NCI-H1930 (cell line): ENCODE results near the gene FSCB.
"Not testable (repeated sequence)": the region's sequence is repeated elsewhere in the genome, so short reads cannot be mapped to it uniquely, and the experiment has no call there.

Experiments used
- DNase-seq, 2 experiments: peaks; one replicate each; lab custom pipeline; 2025; lab: John Stamatoyannopoulos, UW

FSCB gene, protein sequence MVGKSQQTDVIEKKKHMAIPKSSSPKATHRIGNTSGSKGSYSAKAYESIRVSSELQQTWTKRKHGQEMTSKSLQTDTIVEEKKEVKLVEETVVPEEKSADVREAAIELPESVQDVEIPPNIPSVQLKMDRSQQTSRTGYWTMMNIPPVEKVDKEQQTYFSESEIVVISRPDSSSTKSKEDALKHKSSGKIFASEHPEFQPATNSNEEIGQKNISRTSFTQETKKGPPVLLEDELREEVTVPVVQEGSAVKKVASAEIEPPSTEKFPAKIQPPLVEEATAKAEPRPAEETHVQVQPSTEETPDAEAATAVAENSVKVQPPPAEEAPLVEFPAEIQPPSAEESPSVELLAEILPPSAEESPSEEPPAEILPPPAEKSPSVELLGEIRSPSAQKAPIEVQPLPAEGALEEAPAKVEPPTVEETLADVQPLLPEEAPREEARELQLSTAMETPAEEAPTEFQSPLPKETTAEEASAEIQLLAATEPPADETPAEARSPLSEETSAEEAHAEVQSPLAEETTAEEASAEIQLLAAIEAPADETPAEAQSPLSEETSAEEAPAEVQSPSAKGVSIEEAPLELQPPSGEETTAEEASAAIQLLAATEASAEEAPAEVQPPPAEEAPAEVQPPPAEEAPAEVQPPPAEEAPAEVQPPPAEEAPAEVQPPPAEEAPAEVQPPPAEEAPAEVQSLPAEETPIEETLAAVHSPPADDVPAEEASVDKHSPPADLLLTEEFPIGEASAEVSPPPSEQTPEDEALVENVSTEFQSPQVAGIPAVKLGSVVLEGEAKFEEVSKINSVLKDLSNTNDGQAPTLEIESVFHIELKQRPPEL

DNA sequence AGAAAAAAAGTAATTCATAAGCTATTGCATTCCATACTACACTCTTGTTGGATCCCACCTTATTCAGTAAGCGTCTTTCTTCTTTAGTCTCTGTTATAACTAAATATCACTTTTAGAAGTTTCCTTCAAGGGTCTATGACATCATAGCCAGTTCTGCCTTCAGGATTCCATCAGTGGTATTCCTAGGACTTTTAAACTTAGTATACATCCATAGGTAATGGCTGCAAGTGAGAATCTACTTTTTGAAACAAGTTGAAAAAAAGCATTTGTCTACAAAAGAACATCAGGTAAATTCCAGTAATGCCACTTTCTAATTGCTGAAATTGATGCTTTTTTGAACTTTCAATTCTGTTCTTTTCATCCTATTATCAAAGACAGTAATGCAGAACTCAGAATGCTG, at the start of gene FSCB:
FSCB (minus strand) TSS at position 101 of the 400 bp plus-strand sequence. CDS start 296 bp downstream, outside the sequence.
- no peak for DNase-seq

GRCh38 chr14:44531658-44532057, 24.6 kb upstream of the FSCB start:
- DNase-seq: no peak

DNA sequence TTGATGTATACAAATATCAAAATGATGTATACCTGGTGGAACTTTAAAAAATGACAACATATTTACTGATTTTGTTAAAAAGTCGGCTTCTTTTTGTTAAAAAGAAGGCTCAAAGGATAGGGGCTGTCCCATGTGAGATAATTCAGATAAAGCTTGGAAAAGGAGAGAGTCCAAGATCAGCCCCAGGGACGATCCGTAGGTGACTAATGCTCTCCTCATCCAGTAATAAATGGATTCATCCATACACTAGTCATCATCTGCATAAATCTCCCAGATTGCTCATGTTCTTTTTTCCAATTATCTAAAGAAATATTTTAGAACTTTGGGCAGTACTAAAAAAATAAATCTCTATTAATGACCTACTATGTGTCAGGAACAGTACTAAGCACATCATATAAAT, 23.4 kb upstream of the FSCB start:
- DNase-seq: no peak

GRCh38 chr14:44529026-44529425, 21.9 kb upstream of the FSCB start:
- DNase-seq: no peak

DNA sequence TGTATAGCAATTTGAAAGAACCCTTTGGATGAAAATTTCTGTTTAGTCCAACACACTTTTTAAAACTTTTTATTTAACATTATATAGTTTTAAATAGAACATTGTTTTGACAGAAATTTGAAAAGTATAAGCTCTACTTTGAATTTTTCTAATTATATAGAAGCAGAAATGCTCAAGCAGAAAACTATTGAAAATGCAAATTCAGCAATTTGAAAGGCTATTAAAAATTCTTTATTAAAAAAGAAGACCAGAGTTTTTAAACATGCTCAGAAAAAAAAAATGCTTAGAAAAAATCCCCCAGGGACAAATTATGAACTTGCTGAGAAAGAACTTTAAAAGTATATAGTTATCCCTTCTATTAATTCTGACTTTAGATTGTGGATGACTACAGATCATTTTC, 21.1 kb upstream of the FSCB start:
- DNase-seq: no peak

DNA sequence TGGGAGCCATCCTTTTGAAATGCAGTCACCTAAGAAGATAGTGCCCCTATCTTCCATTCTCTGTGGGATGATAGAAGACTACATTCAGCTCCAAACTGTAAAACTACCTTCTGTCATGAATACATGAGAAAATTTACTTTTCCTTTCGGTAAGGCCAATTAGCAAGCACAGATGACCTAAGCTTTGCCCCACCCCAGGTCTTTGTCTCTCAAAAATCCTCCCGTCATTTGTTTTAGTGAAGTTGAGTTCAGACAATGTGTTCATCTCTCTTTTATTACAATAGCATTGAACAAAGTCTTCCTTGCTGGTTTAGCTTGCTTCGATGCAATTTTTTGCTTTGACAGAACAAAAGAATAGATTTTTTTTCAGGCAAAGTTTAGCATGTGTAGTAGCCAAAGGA, 18.2 kb upstream of the FSCB start:
- DNase-seq: no peak

- DNase-seq: not testable (repeated sequence)
Measured at GRCh38 chr14:44515668-44516067, 8.6 kb upstream of the FSCB start.

- no peak for DNase-seq
Measured at GRCh38 chr14:44508834-44509233, 1.8 kb upstream of the FSCB start.

DNA sequence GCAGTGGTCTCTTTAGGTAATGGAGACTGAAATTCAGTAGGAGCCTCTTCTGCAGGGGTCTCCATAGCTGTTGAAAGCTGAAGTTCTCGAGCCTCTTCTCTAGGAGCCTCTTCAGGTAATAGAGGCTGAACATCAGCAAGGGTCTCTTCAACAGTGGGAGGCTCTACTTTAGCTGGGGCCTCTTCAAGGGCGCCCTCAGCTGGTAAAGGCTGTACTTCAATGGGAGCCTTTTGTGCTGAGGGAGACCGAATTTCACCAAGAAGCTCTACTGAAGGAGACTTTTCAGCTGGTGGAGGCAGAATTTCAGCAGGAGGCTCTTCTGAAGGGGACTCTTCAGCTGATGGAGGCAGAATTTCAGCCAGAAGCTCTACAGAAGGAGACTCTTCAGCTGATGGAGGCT, 1.5 kb downstream of the FSCB start:
- DNase-seq: no peak

GRCh38 chr14:44497148-44497547, 9.9 kb downstream of the FSCB start:
- DNase-seq: no peak

DNA sequence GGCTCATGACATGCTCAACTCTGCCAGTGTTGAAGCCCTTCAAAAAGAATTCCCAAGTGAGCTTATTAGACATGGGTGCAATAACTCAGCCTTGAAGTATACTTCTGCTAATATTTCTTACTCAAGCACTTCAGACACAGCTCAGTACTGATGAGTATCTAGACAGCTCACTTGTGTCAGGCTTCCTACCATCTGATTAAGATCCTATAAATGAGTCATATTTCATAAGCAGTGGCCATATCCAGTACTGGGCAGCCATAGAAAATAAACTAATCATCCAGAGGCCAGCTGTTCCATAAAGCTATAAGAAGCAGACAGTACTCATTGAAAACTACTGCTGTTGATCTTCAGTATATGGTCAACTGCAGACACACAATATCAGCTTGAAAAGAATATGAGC, 12.9 kb downstream of the FSCB start:
- no peak for DNase-seq

DNA sequence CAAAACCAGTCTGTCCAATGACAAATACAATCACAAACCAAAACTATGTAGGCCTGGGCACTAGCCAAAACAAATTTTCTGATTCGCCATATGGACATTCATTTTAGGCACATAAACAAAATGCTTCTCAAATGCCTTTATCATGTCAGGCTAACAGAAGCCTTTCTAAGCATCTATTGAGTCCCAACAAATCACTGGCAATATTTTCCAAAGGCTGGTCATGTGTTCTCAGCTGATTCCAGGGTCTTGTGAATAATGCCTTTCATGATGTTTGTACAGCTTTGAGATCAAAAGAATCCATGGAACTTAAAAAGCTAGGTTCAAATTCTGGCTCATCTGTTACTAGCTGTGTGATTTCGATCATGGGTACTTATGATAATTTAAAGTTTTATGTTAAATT, 16.1 kb downstream of the FSCB start:
- DNase-seq: no peak

DNA sequence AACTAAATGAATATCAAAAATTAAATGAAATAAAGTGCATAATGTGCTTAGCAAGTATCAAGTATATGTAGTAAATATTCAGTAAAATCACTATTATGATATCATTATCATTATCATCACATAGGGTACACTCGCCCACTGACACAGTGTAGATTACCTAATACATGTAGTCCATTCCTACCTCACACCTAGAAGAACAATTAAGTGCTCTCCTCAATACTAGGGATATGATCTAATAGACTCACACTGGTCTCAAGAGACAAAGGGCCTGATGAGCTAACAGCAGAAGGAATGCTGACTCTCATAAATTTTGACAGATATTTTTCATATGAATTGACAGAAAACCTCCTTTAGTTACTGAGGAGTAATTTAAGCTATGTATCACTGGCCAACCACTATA, 29.1 kb downstream of the FSCB start:
- no peak for DNase-seq

DNA sequence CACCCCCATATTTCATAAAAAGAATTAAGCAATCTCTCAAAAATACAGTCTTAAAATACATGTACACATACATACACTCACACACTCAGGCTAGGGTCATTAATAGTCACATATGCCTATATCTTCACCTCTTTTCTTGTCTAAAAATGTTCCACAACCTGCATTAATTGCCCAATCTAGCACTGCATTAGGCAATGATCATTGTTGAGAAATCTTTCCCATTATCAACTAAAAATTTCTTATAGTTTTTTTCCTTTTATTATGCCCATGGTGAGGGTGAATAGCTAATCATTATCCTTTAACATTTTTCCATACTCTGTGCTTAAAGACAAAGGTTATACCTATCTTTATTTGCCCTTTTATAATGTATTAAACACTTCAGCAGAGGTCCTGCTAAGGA, 38.3 kb downstream of the FSCB start:
- DNase-seq: no peak

DNA sequence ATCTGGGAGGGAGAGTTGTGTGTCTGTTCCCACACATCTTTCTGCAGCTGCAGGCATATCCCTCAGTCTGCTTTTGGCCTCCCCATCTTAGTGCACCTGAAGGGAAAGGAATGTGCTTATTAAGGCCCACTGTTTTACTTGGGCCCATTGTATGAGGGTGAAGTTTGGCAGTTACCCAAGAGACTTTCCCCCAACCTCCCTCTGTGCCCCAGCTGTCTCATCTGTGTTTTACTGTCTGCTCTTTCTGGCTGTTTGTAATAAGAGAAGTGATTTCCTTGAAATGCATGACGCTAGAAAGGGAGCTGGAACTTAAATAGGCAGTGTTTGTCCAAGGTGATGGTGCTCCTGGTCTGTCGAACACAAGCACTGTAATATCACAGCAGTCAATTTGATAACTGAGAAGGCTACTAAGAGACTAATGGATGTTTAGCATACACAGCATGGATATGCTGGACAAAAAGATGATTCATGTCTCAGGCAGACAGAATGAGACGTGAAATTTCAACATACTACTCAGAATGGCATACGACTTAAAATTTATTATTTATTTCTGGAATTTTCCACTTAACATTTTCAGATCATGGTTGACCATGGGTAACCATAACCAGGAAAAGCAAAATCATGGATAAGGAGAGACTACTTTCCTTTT, 43.6 kb downstream of the FSCB start:
- no peak for DNase-seq

DNA sequence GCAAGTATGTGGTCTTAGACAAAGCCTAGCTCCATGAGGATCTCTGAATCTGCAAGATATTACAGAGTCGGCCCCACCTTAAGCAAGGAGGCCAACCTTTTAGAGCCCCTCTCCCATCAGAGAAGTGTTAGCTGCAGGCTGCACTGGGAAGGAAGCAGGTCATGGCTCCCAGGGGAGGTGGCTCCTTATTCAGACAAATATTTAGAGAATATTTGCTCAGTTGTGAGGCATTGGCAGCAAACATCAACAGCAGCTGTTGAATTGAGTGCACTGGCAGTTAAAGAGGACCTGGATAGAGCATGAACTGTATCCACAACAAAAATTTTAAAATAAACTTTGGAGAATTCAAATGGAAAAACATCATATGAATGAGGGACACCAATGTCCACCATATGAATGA, 44.7 kb downstream of the FSCB start:
- DNase-seq: no peak

DNA sequence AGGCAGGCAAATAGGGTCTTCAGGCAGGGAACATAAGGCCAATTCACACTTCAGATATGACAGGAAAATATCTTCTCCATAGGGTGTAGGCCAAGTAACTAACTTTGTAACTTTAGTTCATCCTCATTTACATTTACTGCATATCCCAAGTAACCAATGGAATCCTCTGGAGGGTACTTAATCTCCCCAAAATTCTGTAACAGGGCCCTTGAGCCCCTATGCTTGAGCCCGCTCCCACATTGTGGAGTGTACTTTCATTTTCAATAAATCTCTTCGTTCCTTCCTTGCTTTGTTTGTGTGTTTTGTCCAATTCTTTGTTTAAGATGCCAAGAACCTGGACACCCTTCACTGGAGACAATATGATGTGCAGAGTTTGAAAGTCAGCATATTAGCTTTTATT, 45.3 kb downstream of the FSCB start:
- DNase-seq: no peak
